SIG-M5 treated with dmso at 0.1 percent for 504 hours (cell line): ENCODE measurements around the gene DDAH2.

Experiments
- DNase-seq: peaks from one replicate; lab custom pipeline; 2025; ENCODE audit not compliant: unreplicated experiment; lab: John Stamatoyannopoulos, UW

DDAH2 gene

GRCh38 chr6:31733734-31734133, 4.6 kb upstream of the DDAH2 start:
- no peak for DNase-seq

DNA sequence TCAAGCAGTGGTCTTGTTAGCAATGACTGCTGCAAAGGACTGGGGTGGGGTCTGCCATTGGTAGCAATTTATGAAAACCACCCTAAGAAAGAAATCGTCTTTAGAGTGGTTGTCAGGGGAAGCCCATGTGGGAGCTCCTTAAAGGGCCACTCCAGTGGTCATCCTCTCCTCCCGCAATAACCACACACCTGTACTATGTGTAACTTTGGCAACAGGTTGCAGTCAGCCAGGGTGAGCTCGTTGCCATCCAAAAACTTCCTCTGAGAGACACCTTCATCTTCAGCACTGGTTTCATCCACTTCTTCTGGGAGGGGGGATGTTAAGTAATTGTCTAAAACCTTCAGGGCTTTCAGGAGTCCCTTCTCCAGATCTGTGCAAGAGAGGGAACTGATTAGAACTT, 2.9 kb upstream of the DDAH2 start:
- DNase-seq = no peak

DNA sequence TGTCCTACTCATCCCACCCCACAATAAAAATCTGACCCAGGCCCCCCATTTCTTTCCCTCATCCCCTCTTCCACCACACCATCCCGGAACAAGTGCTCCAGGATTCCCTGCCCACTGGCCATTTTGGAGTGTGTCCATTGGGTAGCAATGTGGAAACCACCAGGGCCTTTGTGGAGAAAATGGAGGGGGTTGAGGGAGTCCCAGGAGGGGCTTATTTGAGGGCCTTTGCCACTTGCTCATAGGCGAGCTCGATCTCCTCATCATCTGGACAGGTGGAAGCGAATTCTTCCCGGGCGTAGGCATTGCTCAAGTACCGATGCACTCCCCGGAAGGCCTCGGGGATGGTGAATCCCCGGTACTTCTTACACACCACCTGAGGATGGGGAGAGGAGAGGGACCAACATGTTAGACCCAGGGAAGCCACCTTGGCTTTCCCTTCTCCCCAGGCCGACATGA, 1.6 kb upstream of the DDAH2 start:
- DNase-seq = no peak

- DNase-seq = no peak
Observed at GRCh38 chr6:31729979-31730630, 1.0 kb upstream of the DDAH2 start.

GRCh38 chr6:31729515-31729978, 448 bp upstream of the DDAH2 start:
- peak; percentile 38 for DNase-seq

DNA sequence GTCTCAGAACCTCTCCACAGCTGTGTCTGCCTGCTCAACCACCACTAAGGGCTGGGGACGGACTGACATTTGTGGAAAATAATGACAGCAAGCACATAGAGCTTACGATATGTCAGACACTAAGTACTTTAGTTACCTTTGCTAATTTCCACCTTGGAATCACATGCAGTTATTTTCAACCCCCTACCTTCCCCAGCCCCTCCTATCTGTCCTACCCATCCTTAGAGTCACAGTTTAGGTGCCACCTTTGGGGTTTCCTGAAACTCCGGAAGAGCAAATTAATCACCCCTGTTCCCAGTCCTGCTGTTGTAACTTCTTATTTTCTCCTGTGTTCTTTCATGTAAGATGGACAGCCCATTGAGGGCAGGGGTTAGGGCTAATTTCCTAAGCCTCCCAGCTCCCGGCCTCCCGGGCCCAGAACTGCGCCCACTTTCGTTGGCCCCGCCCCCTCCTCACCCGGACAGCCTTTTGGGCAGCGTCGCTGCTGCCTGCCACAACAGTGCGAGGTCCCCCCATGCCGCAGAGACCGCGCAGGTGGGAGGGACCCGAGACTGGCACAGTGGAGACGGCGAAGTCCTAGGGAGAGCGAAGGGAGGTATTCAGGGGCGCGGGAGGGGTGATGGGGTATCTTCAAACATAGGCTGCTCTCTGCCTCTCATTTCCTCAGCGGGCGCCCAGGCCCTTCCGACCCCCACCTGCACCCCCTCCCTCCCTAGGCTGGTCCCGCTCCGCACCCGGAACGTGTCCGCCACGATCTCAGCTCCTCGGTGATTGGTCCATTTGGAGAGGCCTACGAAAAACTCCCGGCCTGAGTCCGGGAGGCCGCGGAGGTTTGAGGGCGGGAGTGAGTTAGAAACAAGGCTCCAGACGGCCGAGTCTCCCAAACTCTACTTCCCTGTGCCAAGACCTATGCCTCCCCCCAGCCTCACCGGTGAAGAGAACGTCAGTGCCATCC, 1.1 kb downstream of the DDAH2 start:
- DNase-seq = no peak

DNA sequence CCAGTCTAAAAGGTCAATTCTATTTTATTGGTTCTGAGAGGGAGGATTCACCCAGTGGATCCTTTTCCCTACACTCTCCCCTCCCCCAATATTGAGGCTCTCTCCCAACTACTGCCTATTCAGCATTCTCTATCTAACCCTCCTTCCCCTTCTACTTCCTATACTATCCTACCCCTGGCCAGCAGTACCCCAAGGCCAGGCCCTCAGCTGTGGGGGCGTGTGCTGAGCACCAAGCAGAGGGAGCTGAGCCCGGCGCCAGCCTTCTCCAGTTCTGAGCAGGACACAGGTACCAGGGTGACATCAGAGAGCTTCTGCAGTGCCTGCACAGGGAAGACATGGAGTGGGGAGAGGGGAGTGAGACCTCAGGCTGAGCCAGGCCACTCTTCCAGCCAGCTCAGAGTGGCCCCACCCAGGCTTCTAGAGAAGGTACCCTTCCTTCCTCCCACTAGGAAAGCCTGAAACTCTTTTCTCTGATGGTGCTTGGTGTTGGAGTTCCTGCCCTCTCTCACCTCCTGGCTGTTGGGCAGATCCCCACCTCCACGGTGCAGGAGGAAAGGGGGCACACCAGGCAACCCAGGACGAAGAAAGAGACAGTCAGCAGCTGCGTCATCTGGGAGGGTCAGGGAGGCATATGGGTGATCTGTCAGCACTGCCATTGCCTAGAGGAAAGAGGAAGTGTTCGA, 1.9 kb downstream of the DDAH2 start:
- DNase-seq = peak; percentile 84

- DNase-seq = no peak
Observed at GRCh38 chr6:31725502-31726350, 3.4 kb downstream of the DDAH2 start.

DNA sequence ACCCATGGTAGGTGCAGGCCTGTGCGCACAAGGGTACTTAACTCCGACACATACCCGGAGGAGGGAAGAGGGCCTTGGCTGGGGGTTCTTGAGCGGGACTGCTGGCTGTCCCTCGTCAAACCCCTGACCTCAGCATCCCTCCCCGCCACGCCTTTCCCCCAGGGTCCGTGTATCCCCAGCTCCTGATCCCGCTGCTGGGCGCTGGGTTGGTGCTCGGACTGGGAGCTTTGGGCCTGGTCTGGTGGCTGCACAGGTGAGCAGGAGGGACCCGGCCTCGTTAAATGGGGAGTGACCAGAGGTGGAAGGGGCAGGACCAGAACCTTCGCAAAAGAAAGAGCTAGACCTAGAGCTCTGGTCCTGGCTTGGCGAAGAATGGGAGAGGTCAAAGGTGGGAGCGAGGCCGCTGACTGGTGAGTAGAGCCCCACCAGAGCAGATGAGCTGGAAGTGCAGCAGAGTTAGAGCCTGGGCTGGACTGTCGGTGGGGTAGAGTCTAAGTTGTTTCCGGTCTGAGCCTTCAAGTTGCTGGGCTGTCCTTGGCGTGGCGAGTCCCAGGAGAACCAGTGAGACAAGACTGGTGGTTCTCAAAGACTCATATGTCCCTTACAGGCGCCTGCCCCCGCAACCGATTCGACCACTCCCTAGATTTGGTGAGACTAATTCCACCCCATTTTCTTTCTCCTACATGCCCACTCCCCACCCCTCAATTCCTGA, 5.0 kb downstream of the DDAH2 start:
- DNase-seq = no peak

GRCh38 chr6:31723245-31723979, 5.7 kb downstream of the DDAH2 start, which contains the start of gene MPIG6B:
MPIG6B (plus strand) TSS chr6:31723373; CDS start chr6:31723384, 11 bp downstream.
- no peak for DNase-seq

DNA sequence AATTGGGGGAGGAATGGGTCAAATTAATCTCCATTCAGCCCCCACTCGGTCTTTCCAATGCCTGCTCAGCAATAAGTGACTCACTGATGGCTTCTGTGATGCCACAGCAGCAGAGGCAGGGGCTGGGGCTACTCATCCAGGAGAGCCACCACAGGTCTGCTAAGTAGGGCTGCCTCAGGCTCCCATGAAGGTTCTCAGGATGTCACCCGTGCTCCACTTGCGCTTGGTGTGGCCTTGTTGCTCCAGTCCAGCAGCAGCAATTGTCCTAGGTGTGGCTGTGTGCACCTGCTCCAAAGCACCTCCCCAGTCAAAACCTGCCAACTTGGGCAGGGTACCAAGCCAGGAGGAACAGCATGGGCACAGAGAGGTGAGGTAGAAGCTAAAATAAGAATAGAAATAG, 6.9 kb downstream of the DDAH2 start:
- no peak for DNase-seq

GRCh38 chr6:31721351-31722020, 7.6 kb downstream of the DDAH2 start, which contains the start of gene LY6G6C:
LY6G6C (minus strand) TSS chr6:31721746; CDS start chr6:31721679, 67 bp downstream.
- DNase-seq = no peak

DNA sequence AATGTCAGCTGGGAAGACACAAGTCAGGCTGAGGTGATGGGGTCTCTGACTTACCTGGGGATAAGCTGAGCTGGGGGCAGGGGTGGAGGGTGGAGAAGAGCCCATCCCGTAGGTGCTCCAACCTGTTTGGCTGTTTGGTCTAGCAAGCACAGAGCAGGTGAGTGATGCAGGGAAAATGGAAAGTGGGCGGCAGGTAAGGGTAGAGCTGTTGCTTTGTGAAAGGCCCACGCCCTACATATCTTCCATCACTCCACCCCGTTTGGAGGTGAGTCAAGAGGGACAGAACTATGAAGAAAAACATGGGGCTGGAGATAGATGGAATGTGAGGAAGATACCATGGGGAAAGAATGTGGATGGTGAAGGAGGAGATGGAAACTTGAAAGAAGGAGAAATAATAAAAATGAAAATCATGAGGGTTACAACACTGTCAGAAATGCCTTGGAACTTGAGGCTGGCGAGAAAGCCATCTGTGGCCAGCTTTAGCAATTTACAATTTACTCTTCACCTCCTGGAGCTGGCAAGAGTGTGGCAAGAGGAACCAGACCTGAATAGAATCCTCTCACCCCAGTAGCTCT, 8.8 kb downstream of the DDAH2 start:
- no peak for DNase-seq

DNA sequence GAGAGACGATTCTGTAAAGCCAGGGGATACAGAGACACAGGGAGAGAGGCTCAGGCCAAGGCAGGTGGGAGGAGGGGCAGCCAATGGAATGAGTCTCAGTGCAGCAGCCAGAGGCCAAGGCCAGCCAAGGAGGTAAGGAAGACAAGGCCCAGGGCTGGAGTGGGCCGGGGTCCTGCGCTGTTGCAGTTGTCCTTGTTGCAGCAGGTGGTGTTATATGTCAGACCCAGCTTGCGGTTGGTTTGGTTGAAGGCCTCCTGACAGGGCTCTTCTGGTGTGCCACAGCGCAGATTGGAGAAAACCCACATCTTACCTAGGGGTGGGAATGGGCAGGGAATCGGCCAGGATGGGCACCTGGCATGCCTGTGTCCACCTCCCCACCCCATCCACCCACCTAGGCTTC, 10.1 kb downstream of the DDAH2 start:
- no peak for DNase-seq

DNA sequence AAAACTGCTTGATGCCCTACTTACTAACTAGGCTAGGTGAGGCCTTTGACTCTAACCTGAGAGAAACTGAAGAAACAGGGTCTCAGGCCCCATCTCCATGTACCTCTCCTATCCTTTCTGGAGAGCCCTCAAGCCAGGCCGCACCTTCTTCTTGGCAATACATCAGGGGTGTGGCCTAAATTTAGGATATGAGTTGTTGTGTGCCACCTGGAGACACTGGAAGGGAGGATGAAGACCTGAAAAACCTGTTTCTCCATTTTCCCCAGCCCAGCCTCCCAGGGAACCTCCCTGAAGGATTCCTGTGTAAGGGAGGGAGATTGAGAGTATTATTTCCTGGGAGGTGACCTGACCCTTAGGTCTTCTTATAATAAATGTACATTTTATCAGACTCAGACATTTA, 10.8 kb downstream of the DDAH2 start:
- peak; percentile 37 for DNase-seq

DNA sequence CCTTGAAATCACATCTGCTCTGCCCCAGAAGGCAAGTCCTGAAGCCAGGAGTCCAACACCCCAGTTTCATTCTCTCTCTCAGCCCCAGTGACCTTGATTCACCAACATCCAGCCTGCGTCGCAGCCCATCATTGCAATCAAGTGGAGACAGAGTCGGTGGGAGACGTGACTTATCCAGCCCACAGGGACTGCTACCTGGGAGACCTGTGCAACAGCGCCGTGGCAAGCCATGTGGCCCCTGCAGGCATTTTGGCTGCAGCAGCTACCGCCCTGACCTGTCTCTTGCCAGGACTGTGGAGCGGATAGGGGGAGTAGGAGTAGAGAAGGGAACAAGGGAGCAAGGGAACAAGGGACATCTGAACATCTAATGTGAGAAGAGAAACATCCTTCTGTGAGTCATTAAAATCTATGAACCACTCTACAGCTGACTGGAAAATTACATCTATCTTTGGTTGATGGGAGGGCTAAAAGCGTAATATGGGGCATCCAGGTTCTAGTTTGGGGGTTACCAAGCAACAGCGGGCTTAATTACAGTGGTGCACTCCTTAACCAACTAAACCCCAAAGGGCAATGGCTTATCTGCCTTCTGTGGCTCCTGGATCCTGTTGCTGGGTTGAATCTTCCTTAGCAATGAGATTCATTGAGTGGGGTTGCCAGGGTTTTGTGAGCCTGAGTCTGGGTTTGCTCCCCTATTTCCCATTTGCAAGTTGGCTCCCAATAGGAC, 11.4 kb downstream of the DDAH2 start:
- peak; percentile 8 for DNase-seq
